HL-60 (cell line): ENCODE data around the gene UHRF1.

Source experiments
- GABPA ChIP-seq: IDR thresholded peaks from 2 replicates; pipeline ENCODE4 v1.6.1; 2012; ENCODE audit warnings: low read depth
- POLR2AphosphoS5 ChIP-seq: IDR thresholded peaks from 2 replicates; pipeline ENCODE4 v1.6.1; 2012; ENCODE audit warnings: low read depth
- SPI1 ChIP-seq: IDR thresholded peaks from 2 replicates; pipeline ENCODE4 v1.6.1; 2012; ENCODE audit warnings: low read depth, mild to moderate bottlenecking, borderline replicate concordance
- TF ChIP-seq, protein P1 (sequence below): IDR thresholded peaks from one replicate; pipeline ENCODE4 v1.5.1; 2011; ENCODE audit warnings: low read length, control low read depth, inconsistent platforms; ENCODE audit not compliant: insufficient read depth
- TF ChIP-seq, protein P2 (sequence below): IDR thresholded peaks from 2 replicates; pipeline ENCODE4 v1.6.1; 2012; ENCODE audit warnings: low read depth; ENCODE audit not compliant: insufficient replicate concordance

DNA sequence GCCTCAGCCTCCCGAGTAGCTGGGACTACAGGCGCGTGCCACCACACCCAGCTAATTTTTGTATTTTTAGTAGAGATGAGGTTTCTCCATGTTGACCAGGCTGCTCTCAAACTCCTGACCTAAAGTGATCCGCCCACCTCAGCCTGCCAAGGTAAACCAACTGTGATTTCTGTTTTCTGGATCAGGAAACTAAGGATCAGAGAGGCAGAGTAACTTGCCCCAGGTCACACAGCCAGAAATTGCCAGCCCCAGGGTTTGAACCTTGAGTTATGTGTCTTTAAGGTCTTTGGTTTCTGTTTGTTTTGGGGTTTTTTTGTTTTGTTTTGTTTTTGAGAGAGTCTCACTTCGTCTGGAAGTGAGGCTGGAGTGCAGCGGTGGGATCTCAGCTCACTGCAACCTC, 37.6 kb upstream of the UHRF1 start:
- TF ChIP-seq, protein P1, sequence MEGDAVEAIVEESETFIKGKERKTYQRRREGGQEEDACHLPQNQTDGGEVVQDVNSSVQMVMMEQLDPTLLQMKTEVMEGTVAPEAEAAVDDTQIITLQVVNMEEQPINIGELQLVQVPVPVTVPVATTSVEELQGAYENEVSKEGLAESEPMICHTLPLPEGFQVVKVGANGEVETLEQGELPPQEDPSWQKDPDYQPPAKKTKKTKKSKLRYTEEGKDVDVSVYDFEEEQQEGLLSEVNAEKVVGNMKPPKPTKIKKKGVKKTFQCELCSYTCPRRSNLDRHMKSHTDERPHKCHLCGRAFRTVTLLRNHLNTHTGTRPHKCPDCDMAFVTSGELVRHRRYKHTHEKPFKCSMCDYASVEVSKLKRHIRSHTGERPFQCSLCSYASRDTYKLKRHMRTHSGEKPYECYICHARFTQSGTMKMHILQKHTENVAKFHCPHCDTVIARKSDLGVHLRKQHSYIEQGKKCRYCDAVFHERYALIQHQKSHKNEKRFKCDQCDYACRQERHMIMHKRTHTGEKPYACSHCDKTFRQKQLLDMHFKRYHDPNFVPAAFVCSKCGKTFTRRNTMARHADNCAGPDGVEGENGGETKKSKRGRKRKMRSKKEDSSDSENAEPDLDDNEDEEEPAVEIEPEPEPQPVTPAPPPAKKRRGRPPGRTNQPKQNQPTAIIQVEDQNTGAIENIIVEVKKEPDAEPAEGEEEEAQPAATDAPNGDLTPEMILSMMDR = no peak
- TF ChIP-seq, protein P2, sequence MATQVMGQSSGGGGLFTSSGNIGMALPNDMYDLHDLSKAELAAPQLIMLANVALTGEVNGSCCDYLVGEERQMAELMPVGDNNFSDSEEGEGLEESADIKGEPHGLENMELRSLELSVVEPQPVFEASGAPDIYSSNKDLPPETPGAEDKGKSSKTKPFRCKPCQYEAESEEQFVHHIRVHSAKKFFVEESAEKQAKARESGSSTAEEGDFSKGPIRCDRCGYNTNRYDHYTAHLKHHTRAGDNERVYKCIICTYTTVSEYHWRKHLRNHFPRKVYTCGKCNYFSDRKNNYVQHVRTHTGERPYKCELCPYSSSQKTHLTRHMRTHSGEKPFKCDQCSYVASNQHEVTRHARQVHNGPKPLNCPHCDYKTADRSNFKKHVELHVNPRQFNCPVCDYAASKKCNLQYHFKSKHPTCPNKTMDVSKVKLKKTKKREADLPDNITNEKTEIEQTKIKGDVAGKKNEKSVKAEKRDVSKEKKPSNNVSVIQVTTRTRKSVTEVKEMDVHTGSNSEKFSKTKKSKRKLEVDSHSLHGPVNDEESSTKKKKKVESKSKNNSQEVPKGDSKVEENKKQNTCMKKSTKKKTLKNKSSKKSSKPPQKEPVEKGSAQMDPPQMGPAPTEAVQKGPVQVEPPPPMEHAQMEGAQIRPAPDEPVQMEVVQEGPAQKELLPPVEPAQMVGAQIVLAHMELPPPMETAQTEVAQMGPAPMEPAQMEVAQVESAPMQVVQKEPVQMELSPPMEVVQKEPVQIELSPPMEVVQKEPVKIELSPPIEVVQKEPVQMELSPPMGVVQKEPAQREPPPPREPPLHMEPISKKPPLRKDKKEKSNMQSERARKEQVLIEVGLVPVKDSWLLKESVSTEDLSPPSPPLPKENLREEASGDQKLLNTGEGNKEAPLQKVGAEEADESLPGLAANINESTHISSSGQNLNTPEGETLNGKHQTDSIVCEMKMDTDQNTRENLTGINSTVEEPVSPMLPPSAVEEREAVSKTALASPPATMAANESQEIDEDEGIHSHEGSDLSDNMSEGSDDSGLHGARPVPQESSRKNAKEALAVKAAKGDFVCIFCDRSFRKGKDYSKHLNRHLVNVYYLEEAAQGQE = no peak
- no peak for TF ChIP-seq GABPA
- TF ChIP-seq POLR2AphosphoS5 = no peak
- no peak for TF ChIP-seq SPI1
